Measurements from ENCODE around the gene LATS2.

- TF ChIP-seq, protein P1, sequence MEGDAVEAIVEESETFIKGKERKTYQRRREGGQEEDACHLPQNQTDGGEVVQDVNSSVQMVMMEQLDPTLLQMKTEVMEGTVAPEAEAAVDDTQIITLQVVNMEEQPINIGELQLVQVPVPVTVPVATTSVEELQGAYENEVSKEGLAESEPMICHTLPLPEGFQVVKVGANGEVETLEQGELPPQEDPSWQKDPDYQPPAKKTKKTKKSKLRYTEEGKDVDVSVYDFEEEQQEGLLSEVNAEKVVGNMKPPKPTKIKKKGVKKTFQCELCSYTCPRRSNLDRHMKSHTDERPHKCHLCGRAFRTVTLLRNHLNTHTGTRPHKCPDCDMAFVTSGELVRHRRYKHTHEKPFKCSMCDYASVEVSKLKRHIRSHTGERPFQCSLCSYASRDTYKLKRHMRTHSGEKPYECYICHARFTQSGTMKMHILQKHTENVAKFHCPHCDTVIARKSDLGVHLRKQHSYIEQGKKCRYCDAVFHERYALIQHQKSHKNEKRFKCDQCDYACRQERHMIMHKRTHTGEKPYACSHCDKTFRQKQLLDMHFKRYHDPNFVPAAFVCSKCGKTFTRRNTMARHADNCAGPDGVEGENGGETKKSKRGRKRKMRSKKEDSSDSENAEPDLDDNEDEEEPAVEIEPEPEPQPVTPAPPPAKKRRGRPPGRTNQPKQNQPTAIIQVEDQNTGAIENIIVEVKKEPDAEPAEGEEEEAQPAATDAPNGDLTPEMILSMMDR (IDR thresholded peaks at IDR 0.05): no peak
- no peak for TF ChIP-seq POLR2A (IDR thresholded peaks at IDR 0.05)
Measured at GRCh38 chr13:21055511-21056045, 5.8 kb downstream of the LATS2 start.

Measured in Peyer's patch (tissue), 4 donors.